T-cell (primary cell): ENCODE measurements around the gene APOM. TPM values are rescaled to one million over a fixed set of nuclear protein-coding genes. Genes with fewer than 3 reads are reported as not detected.

Source experiments
- ATAC-seq, 4 experiments: fragments of 200-7000 bp in 3 of 4; fragments of 150-1000 bp in 1 of 4; cut with Tn5 transposase; replicated peaks in 1 of 4; 1 replicate in 3 of 4; 2 replicates in 1 of 4; pipeline ENCODE4 v1.10.0; 2021; ENCODE audit warnings: moderate library complexity in 3 of 4, mild to moderate bottlenecking in 2 of 4, moderate number of reproducible peaks in 1 of 4
- CTCF ChIA-PET, 2 donors: fragments of 300-600 bp; sonication (Branson Sonifier 250); formaldehyde crosslinking; loops; one replicate each; lab custom pipeline; 2022; ENCODE audit warnings: antibody characterized with exemption in 2 of 2; lab: Charles Lee
- POLR2A ChIA-PET, 2 donors: fragments of 300-600 bp; sonication (Branson Sonifier 250); formaldehyde crosslinking; loops; one replicate each; lab custom pipeline; 2022; ENCODE audit warnings: antibody characterized with exemption in 2 of 2; lab: Charles Lee
- DNase-seq, 35 experiments: peaks; one replicate each; pipeline versions ENCODE4 v3.0.0 to v3.0.0-alpha.2; 2013 to 2023
- H3K27ac ChIP-seq: one replicate; pipeline ENCODE4 v1.5.1; 2013; ENCODE audit warnings: low read length
- H3K27me3 ChIP-seq, 2 experiments: replicated peaks in 1 of 2; 1 replicate in 1 of 2; 2 replicates in 1 of 2; pipeline versions ENCODE4 v1.6.1 to v1.7.0; 2013; ENCODE audit warnings: low read length in 1 of 2, mixed read lengths in 1 of 2; ENCODE audit not compliant: control insufficient read depth in 2 of 2, insufficient read depth in 2 of 2; ENCODE audit errors: extremely low read depth in 1 of 2
- H3K36me3 ChIP-seq, 2 donors: 1 replicate in 1 of 2; 2 replicates in 1 of 2; pipeline versions ENCODE4 v1.6.1 to v1.7.0; 2013; ENCODE audit warnings: low read length in 1 of 2; ENCODE audit not compliant: control insufficient read depth in 2 of 2, insufficient read depth in 1 of 2; ENCODE audit errors: extremely low read depth in 1 of 2
- H3K4me1 ChIP-seq, 2 experiments: 1 replicate in 1 of 2; 2 replicates in 1 of 2; pipeline versions ENCODE4 v1.6.1 to v1.7.0; 2013; ENCODE audit warnings: low read length in 2 of 2, mixed read lengths in 1 of 2; ENCODE audit not compliant: insufficient read depth in 2 of 2, control insufficient read depth in 1 of 2; ENCODE audit errors: extremely low read depth in 1 of 2
- H3K4me3 ChIP-seq, 2 donors: 1 replicate in 1 of 2; 2 replicates in 1 of 2; pipeline versions ENCODE4 v1.5.1 to v1.7.0; 2013; ENCODE audit warnings: mild to moderate bottlenecking in 2 of 2, low read length in 1 of 2, moderate library complexity in 1 of 2; ENCODE audit not compliant: control insufficient read depth in 1 of 2; ENCODE audit errors: extremely low read depth in 1 of 2
- H3K9me3 ChIP-seq: 2 replicates; pipeline ENCODE4 v1.7.0; 2013
- H3K27ac Mint-ChIP-seq, 2 donors: one replicate each; pipeline ENCODE4 v1.8.0; 2020 to 2021; ENCODE audit warnings: mild to moderate bottlenecking in 2 of 2, mixed read lengths in 2 of 2
- H3K27me3 Mint-ChIP-seq, 2 donors: one replicate each; pipeline ENCODE4 v1.8.0; 2021 to 2022; ENCODE audit warnings: mixed read lengths in 2 of 2
- H3K36me3 Mint-ChIP-seq: one replicate; pipeline ENCODE4 v1.8.0; 2021; ENCODE audit warnings: mixed read lengths
- H3K4me1 Mint-ChIP-seq, 3 donors: one replicate each; pipeline ENCODE4 v1.8.0; 2020 to 2022; ENCODE audit warnings: mixed read lengths in 3 of 3, mild to moderate bottlenecking in 1 of 3
- H3K4me3 Mint-ChIP-seq, 3 donors: one replicate each; pipeline ENCODE4 v1.8.0; 2020 to 2022; ENCODE audit warnings: mild to moderate bottlenecking in 3 of 3, mixed read lengths in 3 of 3, moderate library complexity in 3 of 3
- H3K9me3 Mint-ChIP-seq, 3 donors: one replicate each; pipeline ENCODE4 v1.8.0; 2020 to 2022; ENCODE audit warnings: mixed read lengths in 3 of 3
- WGBS: methylation state at CpG from one replicate; pipeline ENCODE4 v1.1.5; 2013; ENCODE audit warnings: missing lambda C conversion rate; ENCODE audit not compliant: insufficient coverage; 5-methylcytosine and 5-hydroxymethylcytosine counted together
- total RNA-seq, 35 experiments: library from RNA in 6 of 35; stranded (reverse) in 6 of 35; fragments of 120-200 nt in 1 of 35; gene quantifications; one replicate each; pipeline versions ENCODE4 v1.2.1 to v1.2.4 and lab custom pipeline; 2013 to 2026

APOM gene
- total RNA-seq, 5 donors from 2014 or later (not counting 1 experiment from before 2014, with no cell fraction given) = 1.4 to 3.6 (median 3.2) TPM

- ChIA-PET CTCF (no interaction called here), POLR2A (no interaction called here)
- Mint-ChIP-seq H3K4me3 (no peak overlapping the region), H3K27me3 (no peaks in the 10 kb centered on the region), H3K4me1 (peaks cover 2 to 3% (median 2%) of the 10 kb centered on the region in 3 donors), H3K27ac (peak overlapping the region in 1 of 2 donors; percentile 64), H3K36me3 (peaks cover 47% of the 10 kb centered on the region), H3K9me3 (no peaks in the 10 kb centered on the region)
- Histone ChIP-seq H3K9me3 (no peaks in the 10 kb centered on the region), H3K36me3 (peaks cover 26 to 85% of the 10 kb centered on the region in 2 donors), H3K27ac (no peak overlapping the region), H3K4me3 (no peak overlapping the region), H3K27me3 (no peaks in the 10 kb centered on the region), H3K4me1 (no peaks in the 10 kb centered on the region)
- 100% methylated on average over 2 of the region's 4 CpGs for WGBS
- ATAC-seq = no peak
- DNase-seq = no peak
Observed at GRCh38 chr6:31692353-31692752, 36.7 kb downstream of the APOM start.

- no peak overlapping the region for H3K27ac ChIP-seq
- no peaks in the 10 kb centered on the region for H3K4me1 ChIP-seq
- H3K4me3 ChIP-seq = no peak overlapping the region
- ChIA-PET POLR2A (no interaction called here), CTCF (interaction anchor here in 1 of 2 donors (0.6 kb wide), 1 partner anchor 597 kb away, joined by 4 read pairs; no protein-coding TSS in a partner anchor)
- Mint-ChIP-seq H3K27ac (peak overlapping the region in 1 of 2 donors; percentile 44), H3K4me1 (peaks cover 8% of the 10 kb centered on the region in 3 donors), H3K27me3 (no peaks in the 10 kb centered on the region), H3K36me3 (peaks cover 48% of the 10 kb centered on the region), H3K4me3 (no peak overlapping the region), H3K9me3 (no peaks in the 10 kb centered on the region)
- ATAC-seq (no peak), DNase-seq (no peak)
- no peaks in the 10 kb centered on the region for H3K27me3 ChIP-seq
- 93% methylated on average over 9 of the region's 9 CpGs for WGBS
- H3K9me3 ChIP-seq = no peaks in the 10 kb centered on the region
- H3K36me3 ChIP-seq = peaks cover 26 to 85% of the 10 kb centered on the region in 2 donors
Observed at GRCh38 chr6:31692886-31693285, 37.2 kb downstream of the APOM start.

- no CpG with 5 or more reads among the region's 6 CpGs for WGBS
- no peaks in the 10 kb centered on the region for H3K9me3 ChIP-seq
- H3K27me3 Mint-ChIP-seq = no peaks in the 10 kb centered on the region
Observed at GRCh38 chr6:31693535-31693934, 37.8 kb downstream of the APOM start.

GRCh38 chr6:31697555-31697954 lies 41.9 kb downstream of the APOM start:
- CTCF ChIA-PET = interaction anchor here in 1 of 2 donors (0.6 kb wide), 1 partner anchor 261 kb away, joined by 3 read pairs; no protein-coding TSS in a partner anchor
- no peak for DNase-seq

More at GRCh38 chr6:31693535-31693934, 37.8 kb downstream of the APOM start:
- peaks cover 10 to 12% (median 10%) of the 10 kb centered on the region in 3 donors for H3K4me1 Mint-ChIP-seq
- H3K4me3 ChIP-seq = no peak overlapping the region
- H3K4me3 Mint-ChIP-seq = no peak overlapping the region
- no peaks in the 10 kb centered on the region for H3K9me3 Mint-ChIP-seq
- peak overlapping the region in 1 of 2 donors; percentile 44 for H3K27ac Mint-ChIP-seq
- POLR2A ChIA-PET = no interaction called here
- H3K36me3 Mint-ChIP-seq = peaks cover 48% of the 10 kb centered on the region
- no peak for ATAC-seq
- H3K27ac ChIP-seq = no peak overlapping the region
- H3K4me1 ChIP-seq = no peaks in the 10 kb centered on the region
- no peaks in the 10 kb centered on the region for H3K27me3 ChIP-seq
- CTCF ChIA-PET = interaction anchor here in 1 of 2 donors (0.5 to 0.6 kb wide), 2 partner anchors 424 to 598 kb away, joined by 3 to 4 read pairs; no protein-coding TSS in a partner anchor
- no peak for DNase-seq
- peaks cover 26 to 79% of the 10 kb centered on the region in 2 donors for H3K36me3 ChIP-seq

DNA sequence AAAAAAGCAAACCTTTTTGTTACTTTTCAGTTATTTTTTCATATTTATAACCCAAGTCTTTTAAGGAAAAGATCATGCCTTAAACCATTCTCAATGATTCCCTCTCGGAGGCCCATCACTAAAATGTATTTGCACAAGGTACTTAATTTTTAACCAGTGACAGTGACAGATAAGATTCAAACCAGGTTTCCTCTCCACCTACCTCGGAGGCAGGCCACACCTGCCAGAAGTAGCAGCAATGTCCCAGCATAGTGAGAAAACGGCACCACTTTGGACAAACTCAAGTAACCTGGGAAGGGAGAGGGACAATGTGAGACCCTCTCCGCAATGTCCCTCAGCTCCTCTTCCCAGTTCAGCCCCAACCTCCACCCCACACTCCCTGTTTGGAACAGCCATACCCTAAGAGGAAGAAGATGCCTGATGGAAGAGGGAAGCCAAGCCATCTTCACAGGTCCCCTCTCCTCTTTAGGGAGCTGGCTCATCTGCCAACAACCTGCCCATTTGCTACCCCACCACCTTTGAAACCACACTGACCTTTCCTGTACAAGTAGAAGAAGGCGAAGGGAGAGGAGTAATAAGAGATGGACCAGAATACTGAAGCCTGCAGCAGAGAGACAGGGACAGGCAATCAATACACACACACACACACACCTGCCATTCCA lies 45.2 kb downstream of the APOM start:
- H3K9me3 Mint-ChIP-seq = no peaks in the 10 kb centered on the region
- Histone ChIP-seq H3K27ac (no peak overlapping the region), H3K4me3 (no peak overlapping the region), H3K9me3 (no peaks in the 10 kb centered on the region), H3K4me1 (peaks cover 13 to 32% of the 10 kb centered on the region in 2 experiments), H3K36me3 (peaks cover 12 to 22% of the 10 kb centered on the region in 2 donors), H3K27me3 (no peaks in the 10 kb centered on the region)
- peaks cover 42 to 47% (median 45%) of the 10 kb centered on the region in 3 donors for H3K4me1 Mint-ChIP-seq
- no peaks in the 10 kb centered on the region for H3K27me3 Mint-ChIP-seq
- ChIA-PET CTCF (no interaction called here), POLR2A (no interaction called here)
- H3K36me3 Mint-ChIP-seq = peaks cover 17% of the 10 kb centered on the region
- peak overlapping the region; percentile 98 to 99 (median 98) for H3K4me3 Mint-ChIP-seq
- no CpG with 5 or more reads among the region's 5 CpGs for WGBS
- ATAC-seq (no peak), DNase-seq (no peak)
- peak overlapping the region; percentile 29 to 79 for H3K27ac Mint-ChIP-seq

More at GRCh38 chr6:31697555-31697954, 41.9 kb downstream of the APOM start:
- H3K27me3 ChIP-seq = no peaks in the 10 kb centered on the region
- H3K27me3 Mint-ChIP-seq = no peaks in the 10 kb centered on the region
- H3K27ac ChIP-seq = no peak overlapping the region
- POLR2A ChIA-PET = interaction anchor here (0.6 kb wide), 2 partner anchors 183 to 318 kb away, joined by 3 to 5 read pairs; no protein-coding TSS in a partner anchor
- H3K4me3 ChIP-seq = no peak overlapping the region
- peaks cover 29% of the 10 kb centered on the region for H3K36me3 Mint-ChIP-seq
- ATAC-seq = no peak
- H3K9me3 Mint-ChIP-seq = no peaks in the 10 kb centered on the region
- no peak overlapping the region for H3K4me3 Mint-ChIP-seq
- peaks cover 9 to 23% of the 10 kb centered on the region in 2 experiments for H3K4me1 ChIP-seq
- H3K4me1 Mint-ChIP-seq = peaks cover 30 to 40% (median 35%) of the 10 kb centered on the region in 3 donors
- WGBS = no CpG with 5 or more reads among the region's 3 CpGs
- H3K9me3 ChIP-seq = no peaks in the 10 kb centered on the region
- peaks cover 23 to 48% of the 10 kb centered on the region in 2 donors for H3K36me3 ChIP-seq
- H3K27ac Mint-ChIP-seq = peak overlapping the region; percentile 66 to 74

- H3K9me3 Mint-ChIP-seq = no peaks in the 10 kb centered on the region
Observed at GRCh38 chr6:31701666-31702404, 46.1 kb downstream of the APOM start.

More at GRCh38 chr6:31701666-31702404, 46.1 kb downstream of the APOM start:
- DNase-seq (no peak), ATAC-seq (no peak)
- Mint-ChIP-seq H3K27ac (peak overlapping the region; percentile 94 to 98), H3K27me3 (no peaks in the 10 kb centered on the region), H3K4me3 (peak overlapping the region; percentile 98 to 99 (median 98)), H3K4me1 (peaks cover 42 to 47% (median 45%) of the 10 kb centered on the region in 3 donors), H3K36me3 (peaks cover 17% of the 10 kb centered on the region)
- 64% methylated on average over 5 of the region's 7 CpGs for WGBS
- peaks cover 13 to 32% of the 10 kb centered on the region in 2 experiments for H3K4me1 ChIP-seq
- ChIA-PET POLR2A (no interaction called here), CTCF (interaction anchor here in 1 of 2 donors (0.7 kb wide), 1 partner anchor 11 kb away, joined by 3 read pairs; no protein-coding TSS in a partner anchor)
- H3K36me3 ChIP-seq = peaks cover 8 to 16% of the 10 kb centered on the region in 2 donors
- H3K27me3 ChIP-seq = no peaks in the 10 kb centered on the region
- H3K27ac ChIP-seq = no peak overlapping the region
- peak overlapping the region; percentile 82 to 99 for H3K4me3 ChIP-seq
- no peaks in the 10 kb centered on the region for H3K9me3 ChIP-seq
